ENCODE data around the gene PRDM16. TPM values are rescaled to one million over a fixed set of nuclear protein-coding genes. Genes with fewer than 3 reads are reported as not detected.

The PRDM16 gene
- total RNA-seq, 1 experiment from 2014 or later = 6.1 TPM

DNA sequence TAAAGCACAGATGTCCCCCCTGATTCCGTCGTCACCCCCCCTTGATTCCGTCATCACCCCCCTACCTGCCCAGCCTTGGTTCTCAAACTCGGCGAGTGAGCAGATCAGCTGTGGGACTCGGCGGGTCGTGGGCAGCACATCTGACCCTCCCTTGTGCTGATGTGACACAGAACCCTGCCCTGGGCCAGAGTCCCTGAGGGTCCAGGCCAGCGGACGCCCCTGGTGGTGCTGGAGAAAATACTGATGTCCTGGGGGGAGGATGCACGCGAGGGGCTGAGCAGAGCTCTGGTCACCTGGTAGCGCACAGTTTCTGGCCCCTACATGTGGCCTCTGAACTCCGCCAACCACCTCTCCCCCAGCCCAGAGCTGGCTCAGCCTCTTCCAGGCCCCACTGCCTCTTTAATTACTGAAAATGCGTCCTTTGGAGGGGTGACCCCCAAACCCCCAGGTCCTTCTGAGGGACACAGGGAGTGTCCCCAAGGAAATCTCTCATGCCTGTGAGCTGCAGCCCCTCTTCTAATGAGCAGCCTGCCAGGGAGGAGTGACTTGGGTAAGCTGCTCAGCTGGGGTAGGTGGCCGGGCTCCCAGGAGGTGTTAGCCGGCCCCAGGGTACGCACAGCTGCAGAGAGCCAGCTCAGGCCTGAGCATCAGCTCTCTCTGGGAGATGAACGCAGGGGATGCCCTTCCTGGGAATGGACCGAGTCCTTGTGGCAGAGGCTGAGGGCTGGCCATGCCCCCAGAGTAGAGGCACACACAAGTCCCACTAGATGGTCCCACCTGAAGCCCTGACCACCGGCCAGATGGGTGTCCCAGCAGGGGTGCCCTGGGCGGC lies 255.9 kb downstream of the PRDM16 start:
- no peak overlapping the region for H3K4me2 ChIP-seq (ENCODE audit: low read length)
- BruUV-seq (replicated peaks) = no TSS peak
- CTCF ChIA-PET = no interaction called here
- H3K9me3 ChIP-seq (ENCODE audit: control insufficient read depth in 1 of 2, insufficient read depth in 1 of 2, low read depth in 1 of 2, low read length in 2 of 2) = no peaks in the 10 kb centered on the region
- POLR2A ChIA-PET = no interaction called here
- peaks cover 16 to 18% of the 10 kb centered on the region in 2 experiments for H3K4me1 ChIP-seq (ENCODE audit: control insufficient read depth in 1 of 2, insufficient read depth in 2 of 2, low read length in 2 of 2)
- no peaks in the 10 kb centered on the region for H3K9me2 ChIP-seq (ENCODE audit: insufficient read depth)
- H3K27ac ChIP-seq (ENCODE audit: low read depth, low read length) = no peak overlapping the region
- no peaks in the 10 kb centered on the region for H3K36me3 ChIP-seq (ENCODE audit: control insufficient read depth in 1 of 2, insufficient read depth in 2 of 2, low read length in 2 of 2)
- H3K79me2 ChIP-seq (ENCODE audit: insufficient read depth, low read length) = no peaks in the 10 kb centered on the region
- RAD21 ChIA-PET (ENCODE audit: low non-redundant PET in 1 of 2, low total read pairs in 2 of 2, uncharacterized antibody in 2 of 2, unreplicated experiment in 2 of 2) = no interaction called here
- ATAC-seq (no peak), DNase-seq (ENCODE audit: low read depth, low spot score) (no peak)
- no peak overlapping the region for H3K9ac ChIP-seq (ENCODE audit: low read length)
- no peaks in the 10 kb centered on the region for H4K20me1 ChIP-seq (ENCODE audit: insufficient read depth)
- TF ChIP-seq, protein P1, sequence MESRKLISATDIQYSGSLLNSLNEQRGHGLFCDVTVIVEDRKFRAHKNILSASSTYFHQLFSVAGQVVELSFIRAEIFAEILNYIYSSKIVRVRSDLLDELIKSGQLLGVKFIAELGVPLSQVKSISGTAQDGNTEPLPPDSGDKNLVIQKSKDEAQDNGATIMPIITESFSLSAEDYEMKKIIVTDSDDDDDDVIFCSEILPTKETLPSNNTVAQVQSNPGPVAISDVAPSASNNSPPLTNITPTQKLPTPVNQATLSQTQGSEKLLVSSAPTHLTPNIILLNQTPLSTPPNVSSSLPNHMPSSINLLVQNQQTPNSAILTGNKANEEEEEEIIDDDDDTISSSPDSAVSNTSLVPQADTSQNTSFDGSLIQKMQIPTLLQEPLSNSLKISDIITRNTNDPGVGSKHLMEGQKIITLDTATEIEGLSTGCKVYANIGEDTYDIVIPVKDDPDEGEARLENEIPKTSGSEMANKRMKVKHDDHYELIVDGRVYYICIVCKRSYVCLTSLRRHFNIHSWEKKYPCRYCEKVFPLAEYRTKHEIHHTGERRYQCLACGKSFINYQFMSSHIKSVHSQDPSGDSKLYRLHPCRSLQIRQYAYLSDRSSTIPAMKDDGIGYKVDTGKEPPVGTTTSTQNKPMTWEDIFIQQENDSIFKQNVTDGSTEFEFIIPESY (IDR thresholded peaks at IDR 0.05; ENCODE audit: extremely low read depth, insufficient replicate concordance, low read length) = no peak
- TF ChIP-seq ELF1 (IDR thresholded peaks at IDR 0.05; ENCODE audit: borderline replicate concordance, low read depth) (no peak), EZH2phosphoT487 (IDR thresholded peaks at IDR 0.05; ENCODE audit: borderline replicate concordance) (no peak)
- no peak overlapping the region for H2AFZ ChIP-seq (ENCODE audit: low read depth, low read length, poor library complexity, severe bottlenecking)
- H3K4me3 ChIP-seq (replicated peaks in 1 of 2; ENCODE audit: low read depth in 1 of 2, low read length in 2 of 2) = no peak overlapping the region
- no peaks in the 10 kb centered on the region for H3K27me3 ChIP-seq (ENCODE audit: insufficient read depth, low read length)
- intact Hi-C loops (cut with micrococcal nuclease) = loop anchor here (10.0 kb wide), 1 partner anchor 250 kb away; no protein-coding TSS in a partner anchor
